Measurements from ENCODE around the gene MAP3K20.
"Not testable (repeated sequence)": the region's sequence is repeated elsewhere in the genome, so short reads cannot be mapped to it uniquely, and the experiment has no call there.

Gene MAP3K20

DNA sequence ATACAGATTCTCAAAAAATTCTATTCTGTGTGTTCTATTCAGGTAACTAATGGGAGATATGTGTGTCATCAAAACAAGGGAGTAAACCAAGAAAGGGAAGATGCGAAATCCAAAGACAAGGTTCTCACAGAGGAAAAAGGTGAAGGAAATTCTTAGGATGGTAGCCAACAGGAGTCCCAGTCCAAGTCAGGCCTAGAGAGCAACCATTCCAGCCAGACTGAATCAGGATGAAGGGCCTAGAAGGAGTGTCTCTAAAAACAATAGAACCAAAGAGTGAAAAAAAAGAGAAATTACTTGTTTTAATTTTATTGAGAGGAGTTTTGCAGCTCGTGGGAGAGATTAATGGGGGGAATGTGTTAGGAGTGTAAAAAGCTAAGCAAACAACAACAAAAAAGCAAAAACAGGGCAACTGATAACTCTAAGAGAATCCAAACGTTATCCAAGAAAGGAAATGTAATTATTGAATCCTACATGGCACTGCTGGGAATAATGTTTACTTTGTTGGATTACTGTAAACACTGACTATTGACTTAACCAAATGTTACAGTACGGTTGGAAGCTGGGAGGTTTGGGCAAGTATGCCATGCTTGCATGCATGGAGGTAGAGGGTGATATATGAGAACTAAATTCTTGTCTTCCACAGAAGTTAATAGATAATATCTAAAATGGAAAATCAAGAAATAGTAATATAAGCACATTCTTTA, 12.3 kb downstream of the MAP3K20 start:
- DNase-seq (ENCODE audit: low read depth) = no peak

DNA sequence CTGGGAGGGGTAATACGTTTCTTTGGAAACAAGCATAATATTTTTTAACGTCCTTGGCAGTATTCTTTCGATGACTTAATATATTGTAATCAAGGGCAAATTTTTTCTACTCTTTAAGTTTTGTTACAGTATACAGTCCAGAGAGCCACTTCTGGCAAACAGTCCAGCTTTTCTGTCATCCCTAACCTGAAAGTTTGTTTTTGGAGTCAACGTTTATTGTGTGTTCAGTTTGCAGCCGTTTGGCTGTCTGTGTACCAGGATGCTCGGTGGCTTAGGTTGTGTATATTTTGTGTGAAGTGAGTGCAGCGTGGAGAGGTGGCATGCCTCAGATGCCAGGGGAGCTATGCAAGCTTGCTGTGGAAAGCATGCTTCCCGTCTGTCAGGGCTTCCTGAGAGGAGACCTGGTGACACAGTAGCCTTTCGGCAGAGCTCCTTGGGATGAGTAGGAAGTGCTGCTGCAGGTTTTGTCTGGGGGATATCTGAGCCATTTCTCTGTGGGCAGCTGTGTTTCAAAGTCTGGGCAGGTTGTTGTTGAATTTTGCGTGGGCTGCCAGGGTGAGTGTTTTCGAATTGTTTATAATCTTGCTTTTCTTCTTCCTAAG, 14.7 kb downstream of the MAP3K20 start:
- DNase-seq (ENCODE audit: low read depth) = no peak

DNA sequence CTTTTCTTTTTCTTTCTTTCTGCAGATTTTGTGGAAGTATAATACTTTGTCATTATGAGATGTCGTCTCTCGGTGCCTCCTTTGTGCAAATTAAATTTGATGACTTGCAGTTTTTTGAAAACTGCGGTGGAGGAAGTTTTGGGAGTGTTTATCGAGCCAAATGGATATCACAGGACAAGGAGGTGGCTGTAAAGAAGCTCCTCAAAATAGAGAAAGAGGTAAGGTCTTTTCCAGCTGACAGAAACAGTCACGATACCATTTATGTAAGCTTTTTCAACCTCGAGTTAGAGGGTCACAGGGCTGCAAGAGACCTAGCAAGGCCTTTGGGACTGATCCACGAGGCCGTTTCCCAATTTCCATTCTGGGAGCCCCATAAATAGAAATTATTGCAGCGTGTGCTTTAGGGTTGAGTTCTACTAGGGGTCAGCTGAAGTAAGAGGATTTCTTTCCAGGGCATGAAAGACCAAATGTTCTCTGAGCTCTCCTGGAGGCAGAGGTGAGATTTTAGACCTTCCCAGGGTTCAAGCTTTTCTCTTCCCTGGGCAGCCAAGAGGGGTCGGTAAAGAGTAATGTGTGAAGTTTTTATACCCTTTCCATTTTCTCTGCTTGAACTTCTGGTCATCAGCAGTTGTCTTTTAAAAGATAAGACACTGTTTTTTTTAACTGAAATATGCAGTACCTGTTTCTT, 15.5 kb downstream of the MAP3K20 start:
- DNase-seq (ENCODE audit: low read depth) = no peak

DNA sequence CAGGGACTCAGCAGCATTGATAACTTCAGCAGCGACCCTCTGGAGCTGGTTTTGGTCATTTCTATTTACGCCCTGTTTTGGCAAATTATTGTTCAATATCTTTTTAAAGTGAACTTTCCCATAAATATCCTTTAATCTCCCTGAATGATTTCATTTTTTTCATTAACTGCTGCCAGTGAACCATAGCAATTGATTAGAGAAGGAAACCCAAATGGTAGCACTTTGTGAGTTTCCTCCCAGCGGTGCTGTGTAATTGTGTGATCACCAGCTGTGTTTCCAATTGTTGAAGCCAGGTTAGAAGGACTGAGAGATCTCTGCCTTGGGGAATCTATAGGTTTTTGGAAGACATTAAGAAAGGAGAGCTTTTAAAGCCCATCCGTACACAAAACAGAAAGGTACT, 16.3 kb downstream of the MAP3K20 start:
- DNase-seq (ENCODE audit: low read depth) = no peak

DNA sequence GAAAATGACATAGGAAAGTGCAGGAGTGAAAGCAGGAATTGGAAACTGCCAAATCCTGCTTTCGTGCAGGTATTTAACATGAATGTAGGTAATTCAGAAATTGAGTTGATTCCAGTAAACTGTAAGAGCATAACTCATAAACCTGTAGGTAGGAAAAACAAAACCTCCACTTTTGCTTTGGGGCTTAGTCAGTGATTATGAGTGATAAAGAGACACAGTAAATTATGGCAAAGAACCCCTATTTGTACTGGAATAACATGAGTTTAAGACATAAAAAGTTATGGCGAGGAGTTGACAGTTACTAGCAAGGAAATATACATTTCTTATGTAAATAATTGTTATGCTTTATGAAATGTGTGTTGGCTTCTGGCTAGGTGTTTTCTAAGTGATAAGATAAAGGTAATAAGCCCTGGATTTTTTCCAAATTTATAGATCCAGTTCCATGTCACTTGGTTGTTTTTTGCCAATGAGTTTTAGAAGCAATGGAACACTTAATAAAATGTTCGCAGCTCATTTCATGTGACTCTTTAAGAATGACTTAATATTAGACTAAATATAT, 17.3 kb downstream of the MAP3K20 start:
- no peak for DNase-seq (ENCODE audit: low read depth)

DNA sequence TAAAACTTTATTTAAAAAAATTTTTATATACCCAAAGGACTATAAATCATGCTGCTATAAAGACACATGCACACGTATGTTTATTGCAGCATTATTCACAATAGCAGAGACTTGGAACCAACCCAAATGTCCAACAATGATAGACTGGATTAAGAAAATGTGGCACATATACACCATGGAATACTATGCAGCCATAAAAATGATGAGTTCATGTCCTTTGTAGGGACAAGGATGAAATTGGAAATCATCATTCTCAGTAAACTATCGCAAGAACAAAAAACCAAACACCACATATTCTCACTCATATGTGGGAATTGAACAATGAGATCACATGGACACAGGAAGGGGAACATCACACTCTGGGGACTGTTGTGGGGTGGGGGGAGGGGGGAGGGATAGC, 18.0 kb downstream of the MAP3K20 start:
- not testable (repeated sequence) for DNase-seq (ENCODE audit: low read depth)

DNA sequence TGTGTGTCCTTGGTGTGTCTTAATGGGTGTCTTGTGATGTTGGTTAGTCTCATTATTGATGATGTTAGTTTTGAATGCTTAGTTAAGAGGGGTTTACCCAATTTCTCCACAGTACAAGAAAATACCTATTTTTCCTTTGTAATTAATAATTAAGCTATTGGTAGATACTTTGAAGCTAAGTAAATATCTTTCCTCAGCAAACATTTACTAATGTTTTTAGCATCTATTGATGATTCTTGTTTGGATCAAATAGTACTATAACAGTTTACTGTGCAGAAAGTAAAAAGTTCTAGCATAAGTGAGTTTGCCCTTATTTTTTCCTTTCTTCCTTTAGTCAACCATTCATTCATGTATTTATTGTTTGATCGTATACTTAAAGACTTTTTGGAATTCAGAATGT, 19.1 kb downstream of the MAP3K20 start:
- no peak for DNase-seq (ENCODE audit: low read depth)

DNA sequence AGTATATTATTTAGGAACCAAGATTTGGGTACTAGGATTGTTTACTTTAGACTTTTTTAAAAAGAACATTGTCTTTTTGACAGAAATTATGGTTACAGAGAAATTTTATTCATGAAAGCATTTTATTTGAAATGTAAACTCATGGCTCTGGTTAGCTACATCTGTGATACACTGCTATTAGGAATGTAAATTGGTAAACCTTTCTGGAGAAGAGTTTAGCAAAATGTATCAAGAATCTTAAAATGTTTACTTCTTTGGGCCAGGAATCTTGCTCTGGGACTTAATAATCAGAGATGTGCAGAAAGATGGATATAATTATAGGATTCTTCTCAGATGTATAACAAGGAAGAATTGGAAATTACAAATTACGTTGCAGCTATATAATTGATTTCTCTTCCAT, 19.7 kb downstream of the MAP3K20 start:
- DNase-seq (ENCODE audit: low read depth) = no peak

DNA sequence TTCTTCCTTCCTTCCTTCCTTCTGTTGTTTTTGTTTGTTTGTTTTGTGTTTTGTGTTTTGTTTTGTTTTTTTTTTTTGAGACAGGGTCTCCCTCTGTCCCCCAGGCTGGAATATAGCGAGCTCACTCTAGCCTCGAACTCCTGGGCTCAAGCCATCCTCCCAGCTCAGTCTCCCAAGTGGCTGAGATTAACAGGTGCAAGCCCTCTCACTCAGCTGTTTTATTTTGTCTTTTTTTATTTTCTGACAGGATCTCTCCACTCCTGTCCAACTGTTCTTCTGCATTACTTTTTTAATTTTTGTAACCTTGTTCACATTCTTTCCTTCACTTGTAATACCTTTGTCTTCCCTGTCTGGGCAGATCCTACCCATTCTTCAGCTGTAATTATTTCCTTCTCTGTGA, 23.6 kb downstream of the MAP3K20 start:
- no peak for DNase-seq (ENCODE audit: low read depth)

DNA sequence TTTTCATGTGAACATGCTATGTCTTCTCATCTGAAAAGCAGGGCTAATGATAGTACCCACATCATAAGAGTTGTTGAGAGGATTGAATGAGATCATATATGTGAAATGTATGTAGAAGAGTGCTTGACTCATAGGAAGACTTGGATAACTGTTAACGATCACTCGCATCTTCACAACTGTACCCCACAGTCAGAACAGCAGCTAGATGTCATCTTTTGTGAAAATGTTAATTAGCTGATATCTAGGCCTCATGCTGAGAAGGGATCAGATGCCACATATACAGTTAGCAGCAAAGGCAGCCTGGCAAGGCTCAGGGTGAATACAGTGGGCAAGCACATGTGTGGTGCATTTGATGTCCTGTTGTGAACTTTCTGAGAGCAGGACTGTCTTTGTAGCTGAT, 24.2 kb downstream of the MAP3K20 start:
- DNase-seq (ENCODE audit: low read depth) = no peak

DNA sequence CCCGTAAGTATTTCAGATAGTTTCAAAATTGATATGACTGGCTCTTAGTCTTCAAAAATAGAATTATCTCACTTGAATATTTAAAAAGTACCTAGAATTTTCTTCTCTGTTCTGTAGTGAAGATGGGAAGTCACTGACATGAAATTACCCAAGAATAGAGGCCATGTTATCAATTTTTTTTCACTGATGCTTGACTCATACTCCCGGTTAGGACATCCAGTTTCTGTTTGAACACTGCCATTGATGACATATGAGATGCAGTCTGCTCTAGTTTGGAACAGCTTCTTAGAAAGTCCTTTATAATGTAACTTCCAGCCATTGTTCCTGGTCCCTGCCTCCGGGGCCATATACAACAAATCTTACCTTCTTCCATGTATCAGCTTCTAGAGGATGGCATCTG, 26.0 kb downstream of the MAP3K20 start:
- DNase-seq (ENCODE audit: low read depth) = no peak

DNA sequence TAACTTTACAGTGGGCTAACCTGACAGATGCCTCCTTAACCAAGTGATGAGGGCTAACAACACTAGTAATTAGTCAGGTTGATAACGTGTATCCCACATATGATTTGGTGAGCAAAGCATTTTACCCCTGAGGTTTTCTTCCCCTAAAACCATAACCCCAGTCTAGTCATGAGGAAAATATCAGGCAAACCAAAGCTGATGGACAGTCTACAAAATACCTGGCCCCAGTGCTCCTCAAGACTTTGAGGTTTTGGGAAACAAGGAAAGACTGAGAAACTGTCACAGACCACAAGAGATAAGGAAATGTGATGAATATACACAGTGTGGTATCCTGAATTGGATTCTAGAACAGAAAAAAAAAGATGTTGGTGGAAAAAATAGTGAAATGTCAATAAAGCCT, 28.5 kb downstream of the MAP3K20 start:
- no peak for DNase-seq (ENCODE audit: low read depth)

DNA sequence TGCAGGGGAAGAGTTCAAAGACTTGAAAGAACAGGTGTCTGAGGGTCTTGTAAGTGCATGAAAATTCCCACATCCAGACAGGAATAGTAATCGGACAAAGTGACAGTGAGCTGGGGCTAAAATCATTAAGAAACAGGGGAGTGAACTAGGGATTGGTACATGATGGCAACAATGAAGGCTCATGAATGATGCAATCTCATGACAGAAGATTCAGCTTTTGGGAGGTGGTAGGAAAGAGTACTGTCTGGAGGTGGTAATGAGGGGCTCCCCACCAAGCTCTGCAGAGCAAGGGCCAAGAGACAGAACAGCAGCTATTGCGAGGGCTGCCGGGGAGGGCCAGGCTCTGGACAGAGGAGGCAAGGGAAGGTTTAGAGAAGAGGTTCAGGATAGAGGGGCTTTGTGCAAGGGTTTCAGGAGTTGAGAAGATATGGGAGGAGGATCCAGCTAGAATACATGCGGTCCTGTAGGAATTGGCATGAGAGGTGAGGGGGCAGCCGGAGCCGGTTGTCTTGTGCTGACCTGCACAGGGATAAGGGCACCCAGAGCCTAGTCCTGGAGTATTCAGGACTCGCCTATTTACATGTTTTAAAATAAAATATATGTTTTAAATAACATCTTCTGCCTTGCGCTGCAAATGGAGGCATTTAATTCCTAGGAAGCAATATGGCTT, 31.4 kb downstream of the MAP3K20 start:
- no peak for DNase-seq (ENCODE audit: low read depth)

DNA sequence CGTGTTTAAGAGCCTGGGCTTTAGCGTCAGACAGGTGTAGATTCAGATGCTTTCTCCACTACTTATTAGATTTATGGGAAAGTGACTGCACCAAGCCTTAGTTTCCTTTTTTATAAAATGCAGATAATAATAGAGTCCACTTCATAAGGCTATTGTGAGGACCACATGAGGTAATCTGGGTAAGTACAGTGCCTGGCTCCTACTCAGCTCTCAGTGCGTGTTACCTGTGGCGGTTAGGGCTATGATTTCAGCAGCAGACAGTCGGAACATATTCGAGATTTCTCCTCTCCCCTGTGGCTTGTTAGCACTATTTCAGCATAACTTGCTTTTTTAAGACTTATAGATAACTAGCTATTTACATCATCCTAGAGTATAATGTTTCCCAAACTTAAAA, 32.0 kb downstream of the MAP3K20 start:
- DNase-seq (ENCODE audit: low read depth) = no peak

DNA sequence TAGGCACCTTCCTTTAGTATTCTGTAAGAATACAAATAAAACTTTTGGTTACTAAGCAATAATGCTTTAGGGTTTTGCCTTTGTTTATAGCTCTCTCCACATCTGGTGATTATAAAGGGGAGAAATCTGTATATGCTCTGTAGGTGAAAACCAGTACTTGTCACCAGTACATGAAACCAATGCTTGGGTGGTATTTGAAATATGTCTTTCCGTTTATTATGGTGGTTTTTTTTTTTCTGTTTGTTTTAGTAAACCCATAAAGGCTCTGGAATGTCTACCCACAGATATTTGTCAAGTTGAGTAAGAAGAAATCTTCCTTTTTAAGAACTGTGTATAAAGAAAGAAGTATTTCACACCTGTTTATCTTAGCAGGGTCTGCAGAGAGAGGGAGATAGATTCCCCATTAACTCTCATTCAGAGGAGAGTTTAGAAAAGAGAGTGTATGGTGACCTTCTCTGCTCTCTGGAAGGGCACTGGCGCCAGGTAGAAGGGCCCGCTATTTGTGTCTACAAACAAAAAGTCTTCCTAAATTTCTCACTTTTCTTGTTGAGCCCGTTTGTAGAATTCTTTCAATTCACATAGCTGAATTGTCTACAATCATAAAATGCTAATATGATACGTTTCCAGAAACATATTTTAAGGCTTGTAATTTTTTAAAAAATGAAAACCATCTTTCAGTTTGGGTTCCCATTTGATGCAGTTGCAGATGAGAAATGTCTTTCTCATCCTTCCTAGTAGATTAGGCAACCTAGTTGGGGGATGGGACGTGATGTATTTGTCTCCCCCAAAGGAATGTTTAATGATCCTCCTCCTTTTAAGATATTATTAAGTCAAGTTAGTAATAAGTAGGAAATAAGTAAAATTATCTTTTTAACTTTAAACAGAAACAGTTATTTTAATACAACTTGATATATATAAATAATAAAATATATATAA, 33.9 kb downstream of the MAP3K20 start:
- no peak for DNase-seq (ENCODE audit: low read depth)

DNA sequence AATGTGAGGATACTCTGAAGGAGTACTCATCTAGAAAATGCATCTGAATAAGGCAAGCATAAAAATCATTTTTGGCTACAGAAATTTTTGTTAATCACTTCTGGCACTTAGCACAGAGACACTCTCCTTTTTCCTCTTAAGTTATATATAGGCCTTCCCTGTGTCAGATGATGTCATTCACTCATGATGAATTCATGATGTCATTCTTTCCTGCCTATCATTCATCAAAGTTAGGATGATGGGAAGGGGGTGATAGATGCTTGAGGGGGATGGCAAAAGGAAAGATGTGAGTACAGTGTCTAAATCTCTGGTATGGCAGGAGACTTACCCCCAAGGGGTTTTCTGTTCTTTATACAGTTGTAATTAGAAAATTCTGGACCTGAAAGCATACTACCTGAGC, 42.0 kb downstream of the MAP3K20 start:
- DNase-seq (ENCODE audit: low read depth) = no peak

DNA sequence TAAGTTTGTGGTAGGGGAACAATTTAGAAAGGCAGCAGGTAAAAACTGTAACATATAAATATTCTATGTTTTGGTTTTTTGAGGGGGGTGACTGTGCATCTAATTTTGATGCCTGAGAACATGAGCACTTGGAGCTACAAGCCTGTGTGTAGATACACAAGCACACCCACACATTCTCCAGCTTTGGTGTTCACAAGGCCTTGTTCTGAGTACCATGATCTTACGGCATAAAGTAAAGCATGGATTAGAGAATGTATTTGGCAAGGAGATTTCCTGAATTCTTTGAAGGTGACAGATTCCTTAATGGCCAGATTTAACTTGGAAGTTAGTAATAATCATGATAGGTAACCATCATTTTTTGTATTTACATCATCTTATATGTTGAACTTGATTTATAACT, 42.7 kb downstream of the MAP3K20 start:
- DNase-seq (ENCODE audit: low read depth) = no peak

DNA sequence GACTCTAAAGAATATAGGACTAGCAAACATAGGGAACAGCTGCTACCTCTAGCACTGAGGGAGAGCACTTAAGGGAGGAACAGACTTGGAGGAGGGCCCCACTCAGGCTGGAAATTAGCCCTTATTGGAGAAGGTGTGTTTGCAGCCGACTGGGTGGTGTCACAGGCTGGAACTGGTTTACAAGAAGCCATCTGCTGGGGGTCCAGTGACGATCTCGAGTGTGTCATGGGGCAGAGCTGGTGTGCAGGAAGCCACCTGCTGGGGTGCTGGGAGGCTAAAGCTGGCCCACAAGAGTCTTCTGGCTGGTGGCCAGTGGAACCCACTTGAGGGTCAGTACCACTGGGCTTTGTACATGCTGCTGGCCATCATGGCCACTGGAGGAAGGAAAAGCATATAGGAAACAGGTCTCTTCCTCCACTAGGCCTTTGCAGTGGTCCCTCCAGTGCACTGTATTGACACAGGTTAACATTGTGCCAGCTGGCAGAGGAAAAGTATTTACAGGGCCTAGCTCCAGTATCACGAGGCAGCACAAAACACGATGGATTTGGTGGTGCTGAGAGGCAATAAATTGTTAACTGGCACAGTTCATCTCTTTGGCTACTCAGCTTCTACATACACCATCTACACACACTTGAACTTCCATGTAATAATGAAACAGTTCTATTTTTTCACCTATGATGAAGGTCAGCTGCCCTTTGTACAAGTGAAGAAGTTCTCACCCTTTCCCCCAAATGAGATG, 43.6 kb downstream of the MAP3K20 start:
- DNase-seq (ENCODE audit: low read depth) = no peak

DNA sequence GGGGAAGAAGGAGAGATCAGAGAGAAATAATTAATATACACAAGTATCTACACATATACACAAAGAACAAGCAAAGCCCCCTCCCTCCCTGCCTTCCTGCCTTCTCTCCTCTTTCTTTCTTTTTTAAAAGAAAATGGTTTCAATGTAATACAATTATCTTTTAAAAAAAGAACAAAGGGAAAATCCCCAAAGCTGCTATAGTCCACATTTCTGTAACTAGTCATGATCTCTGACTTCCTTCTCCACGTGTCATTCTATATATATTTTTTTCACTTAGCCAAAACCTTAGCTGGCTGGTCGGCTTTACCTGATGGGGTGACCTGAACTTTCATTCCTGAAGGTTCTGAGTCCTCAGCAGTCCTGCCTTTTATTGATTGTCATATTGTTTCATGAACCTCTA, 44.3 kb downstream of the MAP3K20 start:
- DNase-seq (ENCODE audit: low read depth) = no peak

DNA sequence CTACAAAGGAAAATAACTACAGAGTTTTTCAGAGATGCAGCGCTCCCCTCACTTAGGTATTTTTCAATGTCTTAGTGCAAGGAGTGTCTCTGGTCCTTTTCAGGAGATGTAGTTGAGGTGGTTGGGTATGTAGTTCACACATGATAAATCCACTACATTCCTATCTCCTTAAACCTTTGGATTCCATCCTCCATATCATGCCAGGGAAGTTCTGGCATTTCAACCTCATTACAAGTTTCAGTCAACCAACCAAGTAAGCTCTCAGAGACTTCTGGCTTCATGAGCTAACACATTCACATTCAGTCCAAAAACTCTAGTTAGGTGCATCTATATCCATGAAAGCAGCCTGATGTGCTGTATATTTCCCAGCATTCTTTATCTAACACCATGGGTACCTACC, 47.3 kb downstream of the MAP3K20 start:
- no peak for DNase-seq (ENCODE audit: low read depth)

DNA sequence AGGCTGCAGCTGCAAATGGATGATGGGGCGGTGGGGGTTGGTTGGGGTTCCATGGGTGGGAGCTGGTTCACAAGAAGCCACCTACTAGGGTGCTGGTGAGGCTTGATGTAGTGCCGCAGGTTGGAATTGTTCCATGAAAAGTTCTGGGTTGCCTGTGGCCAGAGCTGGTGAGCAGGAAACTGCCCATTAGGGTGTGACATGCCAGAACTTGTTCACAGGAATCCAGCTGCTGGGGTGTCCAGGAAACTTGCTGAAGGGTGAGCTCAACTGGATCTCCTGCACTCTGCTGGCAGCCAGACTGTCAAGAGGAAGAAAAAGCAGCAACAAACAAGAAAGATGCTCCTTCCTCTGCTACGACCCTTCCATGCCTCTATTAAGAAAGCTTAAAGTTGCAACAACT, 48.8 kb downstream of the MAP3K20 start:
- DNase-seq (ENCODE audit: low read depth) = no peak
